Mesenchymal stem cell (in vitro differentiated cells and primary cell): ENCODE measurements around the gene RPL19.

Source experiments
- DNase-seq: peaks from one replicate; pipeline ENCODE4 v3.0.0-alpha.2; 2013
- H2AFZ ChIP-seq: one replicate; pipeline ENCODE4 v1.6.1; 2013; ENCODE audit warnings: low read depth, mild to moderate bottlenecking, control low read depth, inconsistent platforms, low read length, moderate library complexity
- H2AK5ac ChIP-seq: 2 replicates; pipeline ENCODE4 v1.6.1; 2013; ENCODE audit warnings: low read length, moderate library complexity, mild to moderate bottlenecking, inconsistent platforms; ENCODE audit not compliant: severe bottlenecking
- H2BK120ac ChIP-seq: one replicate; pipeline ENCODE4 v1.6.1; 2013; ENCODE audit warnings: low read depth, mild to moderate bottlenecking, inconsistent platforms, low read length, moderate library complexity
- H2BK12ac ChIP-seq, 2 experiments: one replicate each; pipeline ENCODE4 v1.6.1; 2013; ENCODE audit warnings: inconsistent platforms in 2 of 2, low read length in 2 of 2, mild to moderate bottlenecking in 2 of 2, moderate library complexity in 2 of 2, control low read depth in 1 of 2
- H2BK15ac ChIP-seq: one replicate; pipeline ENCODE4 v1.6.1; 2013; ENCODE audit warnings: mild to moderate bottlenecking, low read depth, inconsistent platforms; ENCODE audit not compliant: poor library complexity, severe bottlenecking
- H2BK5ac ChIP-seq: 2 replicates; pipeline ENCODE4 v1.6.1; 2013; ENCODE audit warnings: low read depth, mild to moderate bottlenecking, low read length, control low read depth, inconsistent platforms; ENCODE audit not compliant: poor library complexity, severe bottlenecking
- H3K14ac ChIP-seq, 2 experiments: one replicate each; pipeline ENCODE4 v1.6.1; 2013; ENCODE audit warnings: inconsistent platforms in 2 of 2, low read length in 2 of 2, control low read depth in 1 of 2, mild to moderate bottlenecking in 1 of 2, moderate library complexity in 1 of 2
- H3K18ac ChIP-seq, 2 experiments: one replicate each; pipeline ENCODE4 v1.6.1; 2013; ENCODE audit warnings: inconsistent platforms in 2 of 2, low read length in 2 of 2, control low read depth in 1 of 2, low read depth in 1 of 2, mild to moderate bottlenecking in 1 of 2
- H3K23ac ChIP-seq, 2 experiments: one replicate each; pipeline ENCODE4 v1.6.1; 2013; ENCODE audit warnings: inconsistent platforms in 2 of 2, low read length in 2 of 2, mild to moderate bottlenecking in 2 of 2, moderate library complexity in 2 of 2, control low read depth in 1 of 2
- H3K27ac ChIP-seq: 2 replicates; pipeline ENCODE4 v1.5.1; 2013; ENCODE audit warnings: mild to moderate bottlenecking, moderate library complexity, low read length, control low read depth, inconsistent platforms; ENCODE audit not compliant: poor library complexity, severe bottlenecking
- H3K27me3 ChIP-seq, 2 experiments: 2 replicates each; pipeline versions ENCODE4 v1.6.1 to v1.7.0; 2013; ENCODE audit warnings: low read length in 2 of 2, mild to moderate bottlenecking in 2 of 2, moderate library complexity in 2 of 2, control low read depth in 1 of 2, inconsistent platforms in 1 of 2; ENCODE audit not compliant: control insufficient read depth in 1 of 2, insufficient read depth in 1 of 2
- H3K36me3 ChIP-seq, 2 experiments: 2 replicates each; pipeline versions ENCODE4 v1.6.1 to v1.7.0; 2013; ENCODE audit warnings: low read length in 2 of 2, control low read depth in 1 of 2, inconsistent platforms in 1 of 2, low read depth in 1 of 2, mild to moderate bottlenecking in 1 of 2; ENCODE audit not compliant: insufficient read depth in 2 of 2, control insufficient read depth in 1 of 2
- H3K4ac ChIP-seq, 2 experiments: one replicate each; pipeline ENCODE4 v1.6.1; 2013; ENCODE audit warnings: inconsistent platforms in 2 of 2, low read length in 2 of 2, mild to moderate bottlenecking in 2 of 2, moderate library complexity in 2 of 2, control low read depth in 1 of 2, low read depth in 1 of 2
- H3K4me1 ChIP-seq: 2 replicates; pipeline ENCODE4 v1.6.1; 2013; ENCODE audit warnings: low read depth, low read length, control low read depth; ENCODE audit not compliant: control insufficient read depth, insufficient read depth
- H3K4me2 ChIP-seq: 2 replicates; pipeline ENCODE4 v1.6.1; 2013; ENCODE audit warnings: low read length, mild to moderate bottlenecking, inconsistent platforms; ENCODE audit not compliant: poor library complexity, severe bottlenecking
- H3K4me3 ChIP-seq, 2 experiments: 2 replicates each; pipeline versions ENCODE4 v1.5.1 to v1.7.0; 2013; ENCODE audit warnings: low read length in 2 of 2, mild to moderate bottlenecking in 2 of 2, control low read depth in 1 of 2, low read depth in 1 of 2; ENCODE audit not compliant: insufficient read depth in 1 of 2
- H3K79me1 ChIP-seq: replicated peaks from 2 replicates; pipeline ENCODE4 v1.6.1; 2013; ENCODE audit warnings: mild to moderate bottlenecking, control low read depth, low read length, inconsistent platforms; ENCODE audit not compliant: poor library complexity, severe bottlenecking
- H3K9ac ChIP-seq: 2 replicates; pipeline ENCODE4 v1.7.0; 2013; ENCODE audit warnings: mild to moderate bottlenecking, low read length, moderate library complexity
- H3K9me3 ChIP-seq: 2 replicates; pipeline ENCODE4 v1.7.0; 2013; ENCODE audit warnings: mild to moderate bottlenecking, low read length; ENCODE audit not compliant: control insufficient read depth
- H4K8ac ChIP-seq: one replicate; pipeline ENCODE4 v1.6.1; 2013; ENCODE audit warnings: inconsistent platforms, mild to moderate bottlenecking, low read length, moderate library complexity
- H4K91ac ChIP-seq: one replicate; pipeline ENCODE4 v1.6.1; 2013; ENCODE audit warnings: mild to moderate bottlenecking, low read length, inconsistent platforms
- WGBS: methylation state at CpG from one replicate; pipeline ENCODE4 v1.1.7; 2013; ENCODE audit warnings: mixed read lengths; 5-methylcytosine and 5-hydroxymethylcytosine counted together

RPL19 gene

DNA sequence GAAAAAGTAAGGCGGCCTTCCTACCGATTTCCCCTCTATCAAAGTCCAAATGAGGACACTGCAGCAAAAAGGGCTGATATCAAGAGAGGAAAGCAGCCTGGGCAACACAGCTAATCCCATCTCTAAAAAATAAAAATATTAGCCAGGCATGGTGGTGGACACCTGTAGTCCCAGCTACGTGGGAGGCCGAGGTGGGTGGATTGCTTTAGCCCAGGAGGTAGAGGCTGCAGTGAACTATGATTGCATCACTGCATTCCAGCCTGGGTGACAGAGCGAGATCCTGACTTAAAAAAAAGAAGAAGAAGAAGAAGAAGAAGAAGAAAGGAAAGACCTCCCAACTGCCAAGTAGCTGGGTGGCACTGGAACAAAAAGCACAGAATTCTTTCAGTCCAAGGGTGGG lies 17.0 kb upstream of the RPL19 start:
- 98% methylated on average over 5 of the region's 5 CpGs for WGBS
- Histone ChIP-seq H3K9me3 (no peaks in the 10 kb centered on the region), H4K91ac (no peak overlapping the region), H3K27ac (no peak overlapping the region), H4K8ac (no peak overlapping the region), H2BK12ac (no peak overlapping the region), H3K14ac (no peak overlapping the region), H3K27me3 (no peaks in the 10 kb centered on the region), H3K18ac (no peak overlapping the region), H3K4ac (no peak overlapping the region), H3K9ac (no peak overlapping the region), H3K4me3 (no peak overlapping the region), H2AK5ac (no peak overlapping the region), H2BK120ac (no peak overlapping the region), H2AFZ (no peak overlapping the region), H3K4me2 (no peak overlapping the region), H3K79me1 (peaks cover 2% of the 10 kb centered on the region), H3K36me3 (peaks cover 65 to 67% of the 10 kb centered on the region in 2 experiments), H3K23ac (no peak overlapping the region), H3K4me1 (no peaks in the 10 kb centered on the region), H2BK5ac (no peak overlapping the region), H2BK15ac (no peak overlapping the region)
- DNase-seq, result no peak

DNA sequence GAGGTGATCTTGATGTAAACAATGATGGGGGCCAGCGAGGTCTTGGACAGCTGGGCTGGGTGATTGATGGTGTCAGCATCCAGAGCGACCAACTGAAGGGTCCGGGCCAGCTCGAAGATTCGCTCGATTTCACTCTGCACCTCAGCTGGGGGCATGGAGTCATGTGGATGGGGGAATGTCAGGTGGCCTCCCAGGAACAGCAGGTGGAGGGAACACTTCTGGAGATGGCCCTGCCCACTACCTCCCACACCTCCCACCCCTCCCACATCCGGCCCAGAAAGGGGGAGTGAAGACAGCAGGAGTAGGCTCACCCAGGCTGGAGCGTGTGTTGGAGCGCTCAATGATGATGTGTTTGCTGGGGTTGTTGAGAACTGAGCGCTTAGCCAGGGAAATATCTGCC lies 16.4 kb upstream of the RPL19 start:
- no peak overlapping the region for H3K4ac ChIP-seq
- H2BK5ac ChIP-seq, result no peak overlapping the region
- no peak overlapping the region for H3K27ac ChIP-seq
- H2BK15ac ChIP-seq, result no peak overlapping the region
- H3K9me3 ChIP-seq, result no peaks in the 10 kb centered on the region
- no peaks in the 10 kb centered on the region for H3K4me1 ChIP-seq
- no peak overlapping the region for H3K9ac ChIP-seq
- H2BK120ac ChIP-seq, result no peak overlapping the region
- H3K79me1 ChIP-seq, result peaks cover 2% of the 10 kb centered on the region
- H4K8ac ChIP-seq, result no peak overlapping the region
- no peak overlapping the region for H4K91ac ChIP-seq
- no peak for DNase-seq
- no peak overlapping the region for H3K4me2 ChIP-seq
- H3K36me3 ChIP-seq, result peaks cover 66 to 71% of the 10 kb centered on the region in 2 experiments
- H3K14ac ChIP-seq, result no peak overlapping the region
- no peak overlapping the region for H3K23ac ChIP-seq
- WGBS, result 92% methylated on average over 4 of the region's 10 CpGs
- H2AK5ac ChIP-seq, result no peak overlapping the region
- no peaks in the 10 kb centered on the region for H3K27me3 ChIP-seq
- no peak overlapping the region for H2BK12ac ChIP-seq
- no peak overlapping the region for H2AFZ ChIP-seq
- H3K18ac ChIP-seq, result no peak overlapping the region
- no peak overlapping the region for H3K4me3 ChIP-seq

DNA sequence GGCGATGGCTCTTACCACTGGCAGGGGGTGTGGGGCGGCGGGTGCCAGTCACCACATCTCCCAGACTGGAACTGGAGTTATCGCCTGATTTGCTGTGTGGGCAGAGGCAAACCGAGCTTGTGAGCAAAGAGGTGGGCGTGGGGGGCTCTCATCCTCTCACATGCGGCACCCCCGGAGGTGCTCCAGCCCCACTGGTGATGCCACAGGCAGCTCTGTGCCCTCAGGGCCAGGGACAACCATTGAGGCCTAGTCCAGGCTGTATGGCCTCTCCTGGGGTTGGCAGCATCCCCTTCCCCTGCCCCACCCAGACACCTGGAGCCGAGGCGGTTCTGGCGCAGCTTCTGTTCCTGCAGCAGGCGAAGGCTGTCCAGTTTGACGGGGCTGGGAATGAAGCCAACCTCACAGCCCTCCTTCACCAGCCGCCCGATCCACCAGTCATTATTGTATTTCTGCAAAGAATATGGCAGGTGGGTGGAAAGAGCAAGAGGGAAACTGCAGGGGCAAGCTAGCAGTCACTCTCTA lies 13.5 kb upstream of the RPL19 start:
- H2BK15ac ChIP-seq, result no peak overlapping the region
- no peak overlapping the region for H3K4me2 ChIP-seq
- H3K79me1 ChIP-seq, result peaks cover 2% of the 10 kb centered on the region
- no peak overlapping the region for H2BK5ac ChIP-seq
- no peak for DNase-seq
- H2BK120ac ChIP-seq, result no peak overlapping the region
- H3K9ac ChIP-seq, result no peak overlapping the region
- H3K18ac ChIP-seq, result no peak overlapping the region
- H3K4me3 ChIP-seq, result no peak overlapping the region
- no peak overlapping the region for H2BK12ac ChIP-seq
- H3K4ac ChIP-seq, result no peak overlapping the region
- H2AK5ac ChIP-seq, result no peak overlapping the region
- no peak overlapping the region for H3K14ac ChIP-seq
- H3K36me3 ChIP-seq, result peaks cover 67 to 69% of the 10 kb centered on the region in 2 experiments
- WGBS, result 98% methylated on average over 12 of the region's 15 CpGs
- H2AFZ ChIP-seq, result no peak overlapping the region
- no peaks in the 10 kb centered on the region for H3K27me3 ChIP-seq
- no peaks in the 10 kb centered on the region for H3K4me1 ChIP-seq
- no peak overlapping the region for H4K8ac ChIP-seq
- H3K23ac ChIP-seq, result no peak overlapping the region
- no peak overlapping the region for H4K91ac ChIP-seq
- no peak overlapping the region for H3K27ac ChIP-seq
- no peaks in the 10 kb centered on the region for H3K9me3 ChIP-seq

DNA sequence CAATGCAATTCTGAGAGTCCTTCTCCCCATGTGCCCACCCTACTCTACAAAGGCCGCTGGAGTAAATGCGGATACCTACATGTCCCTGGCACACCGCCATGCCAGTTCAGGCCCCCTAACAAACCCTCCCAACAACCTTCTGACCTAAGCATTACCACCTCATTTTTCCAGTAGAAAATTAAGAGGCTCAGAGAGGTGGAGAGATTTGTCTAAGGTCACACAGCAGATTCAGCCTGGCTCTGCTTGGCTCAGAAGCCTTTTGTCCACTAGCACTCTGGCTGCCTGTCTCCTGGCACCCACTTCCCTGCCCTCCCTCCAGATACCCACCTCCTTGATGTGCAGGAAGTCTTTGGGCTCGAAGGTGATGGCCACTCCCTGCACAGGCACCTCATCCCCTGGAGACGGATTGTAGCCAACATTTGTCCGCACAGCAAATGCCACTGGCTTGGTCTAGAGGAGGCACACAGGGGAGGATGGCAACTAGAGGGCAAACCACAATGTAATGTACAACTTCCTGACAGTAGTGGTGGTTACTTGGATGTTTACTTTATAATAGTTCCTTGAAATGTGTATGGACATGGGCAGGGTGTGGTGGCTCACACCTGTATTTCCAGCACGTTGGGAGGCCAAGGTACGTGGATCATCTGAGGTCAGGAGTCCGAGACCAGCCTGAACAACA lies 12.8 kb upstream of the RPL19 start:
- no peaks in the 10 kb centered on the region for H3K4me1 ChIP-seq
- no peak overlapping the region for H2BK120ac ChIP-seq
- H4K8ac ChIP-seq, result no peak overlapping the region
- no peak overlapping the region for H3K18ac ChIP-seq
- no peak overlapping the region for H3K4ac ChIP-seq
- no peak overlapping the region for H3K27ac ChIP-seq
- H4K91ac ChIP-seq, result no peak overlapping the region
- no peak overlapping the region for H3K9ac ChIP-seq
- no peaks in the 10 kb centered on the region for H3K27me3 ChIP-seq
- H2AK5ac ChIP-seq, result no peak overlapping the region
- H2AFZ ChIP-seq, result no peak overlapping the region
- H3K14ac ChIP-seq, result no peak overlapping the region
- no peak overlapping the region for H3K4me2 ChIP-seq
- H3K4me3 ChIP-seq, result no peak overlapping the region
- no peak overlapping the region for H3K23ac ChIP-seq
- DNase-seq, result no peak
- H2BK5ac ChIP-seq, result no peak overlapping the region
- peaks cover 70 to 76% of the 10 kb centered on the region in 2 experiments for H3K36me3 ChIP-seq
- no peaks in the 10 kb centered on the region for H3K9me3 ChIP-seq
- H2BK12ac ChIP-seq, result no peak overlapping the region
- 93% methylated on average over 9 of the region's 9 CpGs for WGBS
- H2BK15ac ChIP-seq, result no peak overlapping the region
- H3K79me1 ChIP-seq, result peaks cover 7% of the 10 kb centered on the region
